ENCODE data around the gene CIDEC. TPM values are rescaled to one million over a fixed set of nuclear protein-coding genes. Genes with fewer than 3 reads are reported as not detected.

Gene CIDEC
- total and polyA plus RNA-seq, 4 experiments from 2014 or later = not detected

- Mint-ChIP-seq H3K9me3 (no peaks in the 10 kb centered on the region), H3K27ac (peak overlapping the region in 5 of 7 donors; percentile 31 to 66 (median 60)), H3K4me1 (peaks cover 14 to 34% (median 23%) of the 10 kb centered on the region in 4 donors), H3K27me3 (peaks cover 0 to 2% of the 10 kb centered on the region in 2 donors), H3K4me3 (no peak overlapping the region), H3K36me3 (no peaks in the 10 kb centered on the region)
- intact Hi-C loops (cut with micrococcal nuclease) = no loop called here
- Histone ChIP-seq H3K27me3 (ENCODE audit: insufficient read depth, low read length) (no peaks in the 10 kb centered on the region), H3K27ac (ENCODE audit: low read depth, low read length) (no peak overlapping the region), H3K4me1 (ENCODE audit: insufficient read depth, low read length) (peaks cover 30% of the 10 kb centered on the region), H3K4me3 (ENCODE audit: low read length in 2 of 2) (no peak overlapping the region), H3K9me3 (ENCODE audit: control insufficient read depth in 1 of 2, low read length in 2 of 2) (no peaks in the 10 kb centered on the region), H3K36me3 (ENCODE audit: insufficient read depth, low read length) (no peaks in the 10 kb centered on the region)
- ChIA-PET CTCF (ENCODE audit: partially characterized antibody) (no interaction called here), POLR2A (ENCODE audit: partially characterized antibody) (interaction anchor here (1.2 to 2.6 kb wide), 2 partner anchors 12 to 24 kb away, joined by 3 to 6 read pairs; no protein-coding TSS in a partner anchor)
- DNase-seq = peak in 1 of 5 donors; percentile 60
Measured at GRCh38 chr3:9909221-9910013, 29.4 kb upstream of the CIDEC start.

GRCh38 chr3:9908286-9908685 lies 28.2 kb upstream of the CIDEC start:
- Histone ChIP-seq H3K4me1 (ENCODE audit: insufficient read depth, low read length) (peaks cover 34% of the 10 kb centered on the region), H3K4me3 (ENCODE audit: low read length in 2 of 2) (no peak overlapping the region), H3K9me3 (ENCODE audit: control insufficient read depth in 1 of 2, low read length in 2 of 2) (no peaks in the 10 kb centered on the region), H3K27ac (ENCODE audit: low read depth, low read length) (no peak overlapping the region), H3K27me3 (ENCODE audit: insufficient read depth, low read length) (no peaks in the 10 kb centered on the region), H3K36me3 (ENCODE audit: insufficient read depth, low read length) (no peaks in the 10 kb centered on the region)
- Mint-ChIP-seq H3K36me3 (no peaks in the 10 kb centered on the region), H3K27ac (no peak overlapping the region), H3K4me1 (peaks cover 16 to 37% (median 28%) of the 10 kb centered on the region in 4 donors), H3K9me3 (no peaks in the 10 kb centered on the region), H3K4me3 (no peak overlapping the region), H3K27me3 (peaks cover 0 to 2% of the 10 kb centered on the region in 2 donors)
- DNase-seq = no peak
- ChIA-PET POLR2A (ENCODE audit: partially characterized antibody) (interaction anchor here (2.6 kb wide), 1 partner anchor 25 kb away, joined by 6 read pairs; no protein-coding TSS in a partner anchor), CTCF (ENCODE audit: partially characterized antibody) (no interaction called here)
- intact Hi-C loops (cut with micrococcal nuclease) = no loop called here

DNA sequence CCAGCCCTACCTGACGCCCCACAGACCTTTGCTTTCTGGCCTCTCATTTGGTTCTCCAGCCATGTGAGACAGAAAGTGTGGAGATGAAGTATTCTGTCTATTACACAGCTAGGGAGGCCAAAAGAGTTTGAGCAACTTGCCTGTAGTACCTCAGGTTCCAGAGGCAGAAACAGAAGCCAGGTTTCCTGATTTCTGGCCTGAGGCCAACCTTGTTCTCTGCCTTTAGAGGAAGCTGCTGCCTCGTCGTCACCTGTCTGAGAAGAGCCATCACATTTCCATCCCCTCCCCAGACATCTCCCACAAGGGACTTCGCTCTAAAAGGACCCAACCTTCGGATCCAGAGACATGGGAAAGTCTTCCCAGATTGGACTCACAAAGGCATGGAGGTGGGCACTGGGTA lies 26.4 kb upstream of the CIDEC start:
- Mint-ChIP-seq H3K4me1 (peaks cover 21 to 41% (median 33%) of the 10 kb centered on the region in 4 donors), H3K27me3 (no peaks in the 10 kb centered on the region), H3K36me3 (no peaks in the 10 kb centered on the region), H3K9me3 (no peaks in the 10 kb centered on the region), H3K27ac (no peak overlapping the region), H3K4me3 (no peak overlapping the region)
- peaks cover 37% of the 10 kb centered on the region for H3K4me1 ChIP-seq (ENCODE audit: insufficient read depth, low read length)
- no peaks in the 10 kb centered on the region for H3K27me3 ChIP-seq (ENCODE audit: insufficient read depth, low read length)
- H3K36me3 ChIP-seq (ENCODE audit: insufficient read depth, low read length) = no peaks in the 10 kb centered on the region
- POLR2A ChIA-PET (ENCODE audit: partially characterized antibody) = interaction anchor here (1.0 to 1.3 kb wide), 2 partner anchors 15 to 27 kb away, joined by 3 read pairs; partner anchors contain the start of gene CRELD1
- intact Hi-C loops (cut with micrococcal nuclease) = no loop called here
- no peaks in the 10 kb centered on the region for H3K9me3 ChIP-seq (ENCODE audit: control insufficient read depth in 1 of 2, low read length in 2 of 2)
- H3K27ac ChIP-seq (ENCODE audit: low read depth, low read length) = no peak overlapping the region
- DNase-seq = no peak
- no peak overlapping the region for H3K4me3 ChIP-seq (ENCODE audit: low read length in 2 of 2)
- CTCF ChIA-PET (ENCODE audit: partially characterized antibody) = interaction anchor here (1.1 kb wide), 1 partner anchor 40 kb away, joined by 5 read pairs; no protein-coding TSS in a partner anchor

DNA sequence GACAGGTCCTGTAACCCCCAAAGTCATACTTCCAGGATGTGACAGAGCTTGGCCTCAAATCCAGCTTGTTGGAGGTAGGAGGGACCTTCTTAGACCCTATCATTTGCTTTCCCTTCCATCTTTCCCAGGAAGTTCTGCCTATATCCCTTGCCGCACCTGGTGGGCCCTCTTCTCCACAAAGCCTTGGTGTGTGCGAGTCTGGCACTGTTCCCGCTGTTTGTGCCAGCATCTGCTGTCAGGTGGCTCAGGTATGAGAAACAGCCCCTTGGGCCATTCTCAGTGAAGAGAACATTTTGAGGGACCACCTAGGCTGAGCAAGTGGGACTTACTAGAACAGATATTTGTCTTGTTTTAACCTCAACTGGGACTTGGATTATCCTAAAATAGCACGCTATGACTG lies 23.9 kb upstream of the CIDEC start:
- Histone ChIP-seq H3K36me3 (ENCODE audit: insufficient read depth, low read length) (no peaks in the 10 kb centered on the region), H3K27me3 (ENCODE audit: insufficient read depth, low read length) (no peaks in the 10 kb centered on the region), H3K9me3 (ENCODE audit: control insufficient read depth in 1 of 2, low read length in 2 of 2) (no peaks in the 10 kb centered on the region), H3K4me1 (ENCODE audit: insufficient read depth, low read length) (peaks cover 32% of the 10 kb centered on the region), H3K27ac (ENCODE audit: low read depth, low read length) (no peak overlapping the region), H3K4me3 (ENCODE audit: low read length in 2 of 2) (no peak overlapping the region)
- H3K27me3 Mint-ChIP-seq = no peaks in the 10 kb centered on the region
- DNase-seq = no peak
- intact Hi-C loops (cut with micrococcal nuclease) = no loop called here
- POLR2A ChIA-PET (ENCODE audit: partially characterized antibody) = interaction anchor here (4.0 to 5.0 kb wide), 2 partner anchors 12 to 28 kb away, joined by 30 to 40 read pairs; partner anchors contain the start of genes CRELD1 and JAGN1
- H3K4me3 Mint-ChIP-seq = peak overlapping the region in 2 of 8 donors; percentile 43 to 59
- no peaks in the 10 kb centered on the region for H3K9me3 Mint-ChIP-seq
- CTCF ChIA-PET (ENCODE audit: partially characterized antibody) = interaction anchor here (1.8 kb wide), 1 partner anchor 29 kb away, joined by 4 read pairs; no protein-coding TSS in a partner anchor
- H3K4me1 Mint-ChIP-seq = peaks cover 19 to 33% (median 26%) of the 10 kb centered on the region in 4 donors
- peak overlapping the region in 3 of 7 donors; percentile 9 to 84 (median 64) for H3K27ac Mint-ChIP-seq
- no peaks in the 10 kb centered on the region for H3K36me3 Mint-ChIP-seq

DNA sequence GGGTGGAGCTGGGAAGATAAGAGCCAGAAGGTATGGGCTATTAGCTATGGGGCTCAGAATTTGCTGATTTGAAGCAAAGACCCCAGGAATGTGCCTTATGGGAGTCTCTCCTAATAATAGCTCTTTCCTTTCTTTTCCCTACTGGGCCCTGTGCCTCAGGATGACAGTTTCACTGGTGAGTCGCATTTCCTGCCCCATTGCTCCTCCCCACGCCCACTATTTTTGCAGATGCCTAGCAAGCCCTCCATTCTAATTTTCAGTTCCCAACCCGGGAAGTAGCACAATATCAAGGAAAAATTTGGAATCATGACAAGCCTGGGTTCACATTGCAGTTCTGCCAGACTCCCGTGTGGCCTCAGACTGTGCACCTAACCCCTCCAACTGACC lies 23.2 kb upstream of the CIDEC start:
- Histone ChIP-seq H3K36me3 (ENCODE audit: insufficient read depth, low read length) (no peaks in the 10 kb centered on the region), H3K4me3 (ENCODE audit: low read length in 2 of 2) (no peak overlapping the region), H3K27ac (ENCODE audit: low read depth, low read length) (no peak overlapping the region), H3K9me3 (ENCODE audit: control insufficient read depth in 1 of 2, low read length in 2 of 2) (no peaks in the 10 kb centered on the region), H3K4me1 (ENCODE audit: insufficient read depth, low read length) (peaks cover 29% of the 10 kb centered on the region), H3K27me3 (ENCODE audit: insufficient read depth, low read length) (no peaks in the 10 kb centered on the region)
- ChIA-PET CTCF (ENCODE audit: partially characterized antibody) (interaction anchor here (1.1 to 1.8 kb wide), 3 partner anchors 30 to 54 kb away, joined by 4 read pairs; no protein-coding TSS in a partner anchor), POLR2A (ENCODE audit: partially characterized antibody) (interaction anchor here (1.0 to 5.0 kb wide), 6 partner anchors 10 to 291 kb away, joined by 3 to 40 read pairs (median 16); partner anchors contain the start of genes CRELD1 and JAGN1)
- Mint-ChIP-seq H3K36me3 (no peaks in the 10 kb centered on the region), H3K4me1 (peaks cover 21 to 40% (median 23%) of the 10 kb centered on the region in 4 donors), H3K27ac (peak overlapping the region in 4 of 7 donors; percentile 17 to 85 (median 46)), H3K27me3 (no peaks in the 10 kb centered on the region), H3K4me3 (peak overlapping the region; percentile 45 to 79 (median 72)), H3K9me3 (no peaks in the 10 kb centered on the region)
- intact Hi-C loops (cut with micrococcal nuclease) = no loop called here
- no peak for DNase-seq

DNA sequence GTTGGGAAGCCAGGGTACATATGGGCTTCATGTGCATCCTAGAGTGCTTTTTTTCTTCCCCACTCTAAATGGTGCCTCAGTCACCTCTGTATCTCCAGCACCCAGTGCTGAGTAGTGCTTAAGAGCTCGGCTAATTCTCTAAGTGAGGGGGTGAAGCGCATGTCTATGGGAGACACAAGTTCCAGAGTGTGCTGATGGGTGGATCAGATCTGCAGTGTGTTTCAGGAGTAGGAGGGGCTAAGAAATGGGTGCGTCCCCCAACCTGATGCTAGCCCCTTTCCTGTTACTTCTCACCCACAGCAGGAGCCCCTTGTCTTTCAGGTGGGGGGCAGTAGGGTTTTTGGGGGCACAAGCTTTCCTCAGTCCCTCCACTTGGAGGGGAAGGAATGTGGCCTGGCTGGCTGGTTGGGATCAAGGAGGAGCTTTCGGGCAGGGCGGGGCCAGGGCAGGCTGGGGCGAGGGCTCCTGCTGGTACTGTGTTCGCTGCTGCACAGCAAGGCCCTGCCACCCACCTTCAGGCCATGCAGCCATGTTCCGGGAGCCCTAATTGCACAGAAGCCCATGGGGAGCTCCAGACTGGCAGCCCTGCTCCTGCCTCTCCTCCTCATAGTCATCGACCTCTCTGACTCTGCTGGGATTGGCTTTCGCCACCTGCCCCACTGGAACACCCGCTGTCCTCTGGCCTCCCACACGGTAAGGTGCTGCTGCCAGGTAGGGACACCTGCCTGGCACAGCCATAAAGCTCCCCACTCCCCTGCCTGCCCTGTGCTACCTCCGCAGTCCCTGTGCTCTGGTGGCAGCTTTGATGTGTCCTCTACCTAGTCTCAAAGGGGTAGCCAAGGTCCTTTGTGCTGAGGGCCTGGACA lies 22.6 kb upstream of the CIDEC start, which contains the start of gene IL17RE:
Gene IL17RE (plus strand): TSS at position 477 of the 866 bp plus-strand sequence. CDS start 85 bp downstream, at position 562.
- Histone ChIP-seq H3K36me3 (ENCODE audit: insufficient read depth, low read length) (no peaks in the 10 kb centered on the region), H3K4me1 (ENCODE audit: insufficient read depth, low read length) (peaks cover 29% of the 10 kb centered on the region), H3K4me3 (ENCODE audit: low read length in 2 of 2) (peak within 1 kb of the TSS in 1 of 2 donors; percentile 17), H3K9me3 (ENCODE audit: control insufficient read depth in 1 of 2, low read length in 2 of 2) (no peaks in the 10 kb centered on the region), H3K27me3 (ENCODE audit: insufficient read depth, low read length) (no peaks in the 10 kb centered on the region), H3K27ac (ENCODE audit: low read depth, low read length) (peak within 1 kb of the TSS; percentile 35)
- Mint-ChIP-seq H3K4me1 (peaks cover 24 to 41% (median 25%) of the 10 kb centered on the region in 4 donors), H3K9me3 (no peaks in the 10 kb centered on the region), H3K36me3 (no peaks in the 10 kb centered on the region), H3K27ac (peak within 1 kb of the TSS; percentile 67 to 94 (median 88)), H3K27me3 (no peaks in the 10 kb centered on the region), H3K4me3 (peak within 1 kb of the TSS; percentile 59 to 80 (median 74))
- ChIA-PET POLR2A (ENCODE audit: partially characterized antibody) (interaction anchor here (0.8 to 5.0 kb wide), 9 partner anchors 10 to 292 kb away, joined by 3 to 40 read pairs (median 4); partner anchors contain the start of genes CRELD1, JAGN1 and TTLL3), CTCF (ENCODE audit: partially characterized antibody) (interaction anchor here (0.7 to 2.6 kb wide), 8 partner anchors 9 to 69 kb away, joined by 3 to 17 read pairs (median 4); partner anchors contain the start of gene CRELD1)
- peak in 3 of 5 donors; percentile 14 to 33 (median 23) for DNase-seq
- intact Hi-C loops (cut with micrococcal nuclease) = loop anchor here (1.0 kb wide), 1 partner anchor 38 kb away; no protein-coding TSS in a partner anchor

Measured in CD4-positive, alpha-beta memory T cell (primary cell).